ENCODE results near the gene OASL. TPM values are rescaled to one million over a fixed set of nuclear protein-coding genes. Genes with fewer than 3 reads are reported as not detected.

The OASL gene
- total and polyA plus RNA-seq, 9 of the 15 experiments (the other 6 are each of a cell fraction or from before 2014, with no cell fraction given): 0.14 TPM; not detected in 8

DNA sequence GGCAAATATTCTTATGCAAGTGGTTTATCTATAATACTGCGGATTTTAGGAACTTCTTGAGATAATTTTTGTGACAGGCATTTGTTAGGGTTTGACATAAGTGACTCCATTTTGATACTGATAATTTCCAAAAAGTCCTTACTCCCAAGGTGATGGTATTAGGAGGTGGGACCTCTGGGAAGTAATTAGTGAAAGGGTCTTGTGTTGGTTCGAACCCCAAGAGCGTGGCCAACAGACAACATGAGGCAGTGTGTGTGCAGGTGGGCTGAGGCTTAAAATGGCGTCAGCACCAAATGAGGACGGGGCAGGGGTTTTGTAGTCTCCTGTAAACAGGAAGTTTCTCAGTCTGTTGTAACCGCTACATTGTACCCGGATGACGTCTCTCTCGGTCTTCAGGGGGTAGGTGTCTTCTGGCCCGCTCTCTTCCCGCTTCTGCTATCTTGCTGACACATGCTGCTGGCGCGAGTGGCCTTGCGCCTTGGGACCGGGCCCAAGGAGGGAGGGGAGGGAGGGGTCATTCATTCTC is 21.0 kb downstream of the OASL start (continued):
- TF ChIP-seq, protein P1, sequence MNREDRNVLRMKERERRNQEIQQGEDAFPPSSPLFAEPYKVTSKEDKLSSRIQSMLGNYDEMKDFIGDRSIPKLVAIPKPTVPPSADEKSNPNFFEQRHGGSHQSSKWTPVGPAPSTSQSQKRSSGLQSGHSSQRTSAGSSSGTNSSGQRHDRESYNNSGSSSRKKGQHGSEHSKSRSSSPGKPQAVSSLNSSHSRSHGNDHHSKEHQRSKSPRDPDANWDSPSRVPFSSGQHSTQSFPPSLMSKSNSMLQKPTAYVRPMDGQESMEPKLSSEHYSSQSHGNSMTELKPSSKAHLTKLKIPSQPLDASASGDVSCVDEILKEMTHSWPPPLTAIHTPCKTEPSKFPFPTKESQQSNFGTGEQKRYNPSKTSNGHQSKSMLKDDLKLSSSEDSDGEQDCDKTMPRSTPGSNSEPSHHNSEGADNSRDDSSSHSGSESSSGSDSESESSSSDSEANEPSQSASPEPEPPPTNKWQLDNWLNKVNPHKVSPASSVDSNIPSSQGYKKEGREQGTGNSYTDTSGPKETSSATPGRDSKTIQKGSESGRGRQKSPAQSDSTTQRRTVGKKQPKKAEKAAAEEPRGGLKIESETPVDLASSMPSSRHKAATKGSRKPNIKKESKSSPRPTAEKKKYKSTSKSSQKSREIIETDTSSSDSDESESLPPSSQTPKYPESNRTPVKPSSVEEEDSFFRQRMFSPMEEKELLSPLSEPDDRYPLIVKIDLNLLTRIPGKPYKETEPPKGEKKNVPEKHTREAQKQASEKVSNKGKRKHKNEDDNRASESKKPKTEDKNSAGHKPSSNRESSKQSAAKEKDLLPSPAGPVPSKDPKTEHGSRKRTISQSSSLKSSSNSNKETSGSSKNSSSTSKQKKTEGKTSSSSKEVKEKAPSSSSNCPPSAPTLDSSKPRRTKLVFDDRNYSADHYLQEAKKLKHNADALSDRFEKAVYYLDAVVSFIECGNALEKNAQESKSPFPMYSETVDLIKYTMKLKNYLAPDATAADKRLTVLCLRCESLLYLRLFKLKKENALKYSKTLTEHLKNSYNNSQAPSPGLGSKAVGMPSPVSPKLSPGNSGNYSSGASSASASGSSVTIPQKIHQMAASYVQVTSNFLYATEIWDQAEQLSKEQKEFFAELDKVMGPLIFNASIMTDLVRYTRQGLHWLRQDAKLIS (CRISPR knock-in tag; IDR thresholded peaks at IDR 0.05): 0 out of 2 replicates have a peak, but pooled peaks have one; percentile 19
- no peak for TF ChIP-seq ZNF695 (CRISPR knock-in tag; IDR thresholded peaks at IDR 0.05)

DNA sequence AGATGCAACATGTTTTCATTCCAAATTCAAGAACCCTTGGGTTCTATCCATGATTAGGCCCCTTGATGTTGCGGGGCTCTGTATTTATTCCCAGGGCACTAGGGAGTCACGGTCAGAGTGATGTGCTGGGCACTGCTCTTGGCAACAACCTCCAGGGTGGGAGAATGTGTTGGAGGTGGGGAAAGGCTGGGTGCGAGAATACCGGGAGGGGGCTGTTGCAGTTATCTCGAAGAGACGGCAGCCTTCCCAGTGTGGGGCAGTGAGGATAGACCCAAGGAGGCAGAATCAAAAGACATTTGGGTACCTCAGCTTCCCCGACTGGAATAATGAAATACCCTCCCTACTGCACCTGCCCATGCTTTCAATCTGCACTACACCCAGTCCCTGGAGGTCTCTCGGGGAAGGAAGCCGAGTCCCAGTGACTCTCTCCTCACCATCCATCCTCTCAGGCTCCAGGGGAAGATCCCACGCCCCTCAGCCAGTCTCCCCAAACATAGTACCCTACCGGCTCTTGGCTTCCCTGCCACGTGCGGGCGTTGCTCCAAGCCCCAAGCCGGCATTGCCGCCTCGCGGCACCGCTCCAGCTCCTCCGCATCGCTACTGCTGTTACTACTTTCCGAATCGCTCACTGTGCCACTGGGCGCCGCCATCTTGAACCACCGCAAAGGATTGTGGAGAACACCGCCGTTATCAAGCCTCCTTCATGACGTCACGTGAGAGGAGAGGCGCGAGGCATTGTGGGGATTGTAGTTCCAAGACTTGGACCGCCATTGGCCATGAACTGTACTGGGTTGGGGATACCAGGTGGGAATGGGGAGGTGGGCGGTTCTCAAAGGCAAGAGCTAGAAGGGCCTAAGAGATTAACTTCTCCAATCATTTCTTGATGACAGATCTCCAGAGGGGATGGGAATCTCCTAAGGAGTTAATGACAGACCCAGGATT is 22.9 kb downstream of the OASL start, which contains the start of gene C12orf43:
Gene C12orf43 (minus strand): TSS at position 663 of the 942 bp plus-strand sequence. CDS start 13 bp downstream, at position 650.
- POLR2A ChIA-PET: interaction anchor here (0.7 kb wide), 1 partner anchor 11 kb away, joined by 3 read pairs; no protein-coding TSS in a partner anchor
- Histone ChIP-seq H3K9ac (ENCODE audit: insufficient read depth in 1 of 2, low read depth in 2 of 2, low read length in 2 of 2) (peak within 1 kb of the TSS; percentile 78 to 95), H4K20me1 (replicated peaks; ENCODE audit: control insufficient read depth, insufficient read depth, low read length) (no peaks in the 10 kb centered on the region), H3K4me3 (peak within 1 kb of the TSS; percentile 91), H3K9me3 (replicated peaks; ENCODE audit: control insufficient read depth, insufficient read depth, low read depth, low read length) (no peaks in the 10 kb centered on the region; the same call in 1 of the 2 replicates), H2AFZ (ENCODE audit: low read depth, low read length) (peak within 1 kb of the TSS; percentile 94), H3K27ac (ENCODE audit: extremely low read depth, low read depth, low read length) (peak within 1 kb of the TSS; percentile 67), H3K9me1 (ENCODE audit: control insufficient read depth, insufficient read depth, low read length) (no peaks in the 10 kb centered on the region), H3K36me3 (ENCODE audit: control insufficient read depth, insufficient read depth, low read length) (peaks cover 18% of the 10 kb centered on the region; the same call in 2 of the 3 replicates), H3K27me3 (ENCODE audit: control insufficient read depth in 2 of 2, insufficient read depth in 2 of 2, low read length in 2 of 2) (no peaks in the 10 kb centered on the region), H3K4me2 (ENCODE audit: insufficient read depth, low read length) (peak within 1 kb of the TSS; percentile 98), H3K79me2 (ENCODE audit: control insufficient read depth, insufficient read depth, low read length) (peaks cover 16% of the 10 kb centered on the region), H3K4me1 (replicated peaks in 1 of 2; ENCODE audit: control insufficient read depth in 2 of 2, insufficient read depth in 2 of 2, low read length in 2 of 2) (peaks cover 5 to 9% of the 10 kb centered on the region in 2 experiments; a peak in 3 of 5 replicates)
- DNase-seq (ENCODE audit: extremely low read depth in 1 of 4, low spot score in 3 of 4): peak; percentile 90 to 96 (median 92)
- TSS peak; percentile 81 for BruUV-seq (replicated peaks)
- intact Hi-C loops (cut with micrococcal nuclease): loop anchor here (10.0 kb wide), 1 partner anchor 79 kb away; no protein-coding TSS in a partner anchor
- CTCF ChIA-PET (ENCODE audit: low intra/inter-chr PET ratio): interaction anchor here (0.5 to 0.6 kb wide), 2 partner anchors 9 to 13 kb away, joined by 3 read pairs; no protein-coding TSS in a partner anchor
- peak; percentile 99 for FAIRE-seq
- in situ Hi-C loops (cut with MboI): no loop called here
- ATAC-seq: peak; percentile 97
- WGBS (ENCODE audit: insufficient coverage, low coverage, missing lambda C conversion rate): 1% methylated on average over 33 of the region's 34 CpGs
- TF ChIP-seq, protein P2, sequence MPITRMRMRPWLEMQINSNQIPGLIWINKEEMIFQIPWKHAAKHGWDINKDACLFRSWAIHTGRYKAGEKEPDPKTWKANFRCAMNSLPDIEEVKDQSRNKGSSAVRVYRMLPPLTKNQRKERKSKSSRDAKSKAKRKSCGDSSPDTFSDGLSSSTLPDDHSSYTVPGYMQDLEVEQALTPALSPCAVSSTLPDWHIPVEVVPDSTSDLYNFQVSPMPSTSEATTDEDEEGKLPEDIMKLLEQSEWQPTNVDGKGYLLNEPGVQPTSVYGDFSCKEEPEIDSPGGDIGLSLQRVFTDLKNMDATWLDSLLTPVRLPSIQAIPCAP (CRISPR knock-in tag; IDR thresholded peaks at IDR 0.05; ENCODE audit: borderline replicate concordance): no peak
- TF ChIP-seq TCF7L2 (IDR thresholded peaks at IDR 0.05; ENCODE audit: low read depth, low read length): peak; percentile 34; the same call in 1 of the 2 replicates
- TF ChIP-seq, protein P3, sequence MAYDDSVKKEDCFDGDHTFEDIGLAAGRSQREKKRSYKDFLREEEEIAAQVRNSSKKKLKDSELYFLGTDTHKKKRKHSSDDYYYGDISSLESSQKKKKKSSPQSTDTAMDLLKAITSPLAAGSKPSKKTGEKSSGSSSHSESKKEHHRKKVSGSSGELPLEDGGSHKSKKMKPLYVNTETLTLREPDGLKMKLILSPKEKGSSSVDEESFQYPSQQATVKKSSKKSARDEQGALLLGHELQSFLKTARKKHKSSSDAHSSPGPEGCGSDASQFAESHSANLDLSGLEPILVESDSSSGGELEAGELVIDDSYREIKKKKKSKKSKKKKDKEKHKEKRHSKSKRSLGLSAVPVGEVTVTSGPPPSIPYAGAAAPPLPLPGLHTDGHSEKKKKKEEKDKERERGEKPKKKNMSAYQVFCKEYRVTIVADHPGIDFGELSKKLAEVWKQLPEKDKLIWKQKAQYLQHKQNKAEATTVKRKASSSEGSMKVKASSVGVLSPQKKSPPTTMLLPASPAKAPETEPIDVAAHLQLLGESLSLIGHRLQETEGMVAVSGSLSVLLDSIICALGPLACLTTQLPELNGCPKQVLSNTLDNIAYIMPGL (CRISPR knock-in tag; IDR thresholded peaks at IDR 0.05): 0 out of 2 replicates have a peak, but pooled peaks have one; percentile 55
- TF ChIP-seq BHLHE40 (IDR thresholded peaks at IDR 0.05; ENCODE audit: low read length): peak; percentile 84
- TF ChIP-seq, protein P4, sequence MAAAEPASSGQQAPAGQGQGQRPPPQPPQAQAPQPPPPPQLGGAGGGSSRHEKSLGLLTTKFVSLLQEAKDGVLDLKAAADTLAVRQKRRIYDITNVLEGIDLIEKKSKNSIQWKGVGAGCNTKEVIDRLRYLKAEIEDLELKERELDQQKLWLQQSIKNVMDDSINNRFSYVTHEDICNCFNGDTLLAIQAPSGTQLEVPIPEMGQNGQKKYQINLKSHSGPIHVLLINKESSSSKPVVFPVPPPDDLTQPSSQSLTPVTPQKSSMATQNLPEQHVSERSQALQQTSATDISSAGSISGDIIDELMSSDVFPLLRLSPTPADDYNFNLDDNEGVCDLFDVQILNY (CRISPR knock-in tag; IDR thresholded peaks at IDR 0.05): no peak
- peak; percentile 73 to 79; a peak in 3 of 4 replicates for TF ChIP-seq SIN3A (IDR thresholded peaks at IDR 0.05; ENCODE audit: borderline replicate concordance in 2 of 2, control insufficient read depth in 1 of 2, low read depth in 2 of 2, low read length in 2 of 2)
